K562 (cell line): ENCODE data around the gene ZNF598. TPM values are rescaled to one million over a fixed set of nuclear protein-coding genes. Genes with fewer than 3 reads are reported as not detected.

Experiments
- ATAC-seq: fragments of 200-7000 bp; cut with Tn5 transposase; 3 replicates; pipeline ENCODE4 v1.9.1; 2020; ENCODE audit warnings: moderate library complexity
- BruUV-seq: library from RNA; stranded (reverse); fragments of 400-500 nt; replicated peaks from 2 replicates; lab custom pipeline; 2021; lab: Mats Ljungman, UMichigan
- CTCF ChIA-PET: fragments of 300-600 bp; formaldehyde crosslinking; extraction: SDS; loops from one replicate; lab custom pipeline; 2021; ENCODE audit warnings: low intra/inter-chr PET ratio; lab: Yijun Ruan, JAX
- POLR2A ChIA-PET: fragments of 300-600, 350-650 bp; sonication (Branson Sonifier 250); formaldehyde crosslinking; extraction: SDS; loops from one replicate; lab custom pipeline; 2021; ENCODE audit warnings: antibody characterized with exemption, inconsistent platforms; lab: Yijun Ruan, JAX
- DNase-seq, 4 experiments: peaks; one replicate each; pipeline versions ENCODE4 v3.0.0 to v3.0.0-alpha.2; 2011 to 2018; ENCODE audit warnings: low spot score in 3 of 4, mixed read lengths in 3 of 4; ENCODE audit errors: extremely low read depth in 1 of 4
- FAIRE-seq: peaks from 2 replicates; lab custom pipeline; 2011; peaks lifted over from hg19 to GRCh38; lab: Jason Lieb, UNC
- H2AFZ ChIP-seq: 2 replicates; pipeline ENCODE4 v1.6.0; 2011; ENCODE audit warnings: low read depth, low read length, control low read depth, inconsistent platforms
- H3K27ac ChIP-seq: fragments of 200-600 bp; 3 replicates; pipeline ENCODE4 v1.8.0; 2011; ENCODE audit warnings: low read depth, mild to moderate bottlenecking, control low read depth, inconsistent platforms, low read length, moderate library complexity, mixed read lengths; ENCODE audit errors: extremely low read depth
- H3K27me3 ChIP-seq, 2 experiments: fragments of 300-600 bp in 1 of 2; 2 replicates in 1 of 2; 3 replicates in 1 of 2; pipeline versions ENCODE4 v1.6.0 to v1.8.0; 2011; ENCODE audit warnings: inconsistent platforms in 2 of 2, low read length in 2 of 2, mild to moderate bottlenecking in 1 of 2, mixed read lengths in 1 of 2, moderate library complexity in 1 of 2; ENCODE audit not compliant: control insufficient read depth in 2 of 2, insufficient read depth in 2 of 2
- H3K36me3 ChIP-seq: fragments of 300-600 bp; 3 replicates; pipeline ENCODE4 v1.8.0; 2011; ENCODE audit warnings: mild to moderate bottlenecking, low read length, inconsistent platforms; ENCODE audit not compliant: control insufficient read depth, insufficient read depth
- H3K4me1 ChIP-seq, 2 experiments: fragments of 200-600 bp in 1 of 2; replicated peaks in 1 of 2; 2 replicates in 1 of 2; 3 replicates in 1 of 2; pipeline versions ENCODE4 v1.5.1 to v1.8.0; 2011; ENCODE audit warnings: inconsistent platforms in 2 of 2, low read length in 2 of 2, mild to moderate bottlenecking in 1 of 2, mixed read lengths in 1 of 2, moderate library complexity in 1 of 2; ENCODE audit not compliant: control insufficient read depth in 2 of 2, insufficient read depth in 2 of 2
- H3K4me2 ChIP-seq: 2 replicates; pipeline ENCODE4 v1.6.1; 2011; ENCODE audit warnings: low read length, control low read depth, inconsistent platforms, mixed read lengths; ENCODE audit not compliant: insufficient read depth
- H3K4me3 ChIP-seq: fragments of 200-600 bp; sonication (generic), shearing (Covaris generic); 2 replicates; pipeline ENCODE4 v1.5.1; 2016; ENCODE audit warnings: control low read depth, inconsistent platforms
- H3K79me2 ChIP-seq: fragments of 200-600 bp; 3 replicates; pipeline ENCODE4 v1.8.0; 2011; ENCODE audit warnings: low read length, inconsistent platforms; ENCODE audit not compliant: control insufficient read depth, insufficient read depth
- H3K9ac ChIP-seq, 2 experiments: 2 replicates each; pipeline versions ENCODE4 v1.6.0 to v1.6.1; 2011; ENCODE audit warnings: low read depth in 2 of 2, low read length in 2 of 2, control low read depth in 1 of 2, inconsistent platforms in 1 of 2, mild to moderate bottlenecking in 1 of 2, mixed read lengths in 1 of 2; ENCODE audit not compliant: insufficient read depth in 1 of 2
- H3K9me1 ChIP-seq: one replicate; pipeline ENCODE4 v1.6.0; 2011; ENCODE audit warnings: inconsistent platforms, mild to moderate bottlenecking, low read length, moderate library complexity; ENCODE audit not compliant: control insufficient read depth, insufficient read depth
- H3K9me3 ChIP-seq: replicated peaks from 2 replicates; pipeline ENCODE4 v1.5.1; 2011; ENCODE audit warnings: low read depth, low read length, inconsistent platforms; ENCODE audit not compliant: control insufficient read depth, insufficient read depth
- H4K20me1 ChIP-seq: replicated peaks from 2 replicates; pipeline ENCODE4 v1.6.1; 2011; ENCODE audit warnings: low read length, inconsistent platforms, mixed read lengths; ENCODE audit not compliant: control insufficient read depth, insufficient read depth
- CBFB ChIP-seq: sonication (generic); formaldehyde crosslinking; IDR thresholded peaks from 2 replicates; pipeline ENCODE4 v1.4.0; 2020; ENCODE audit warnings: mild to moderate bottlenecking, missing genetic modification reagents
- EGR1 ChIP-seq: fragments of 450-650 bp; conservative IDR thresholded peaks from 2 replicates; pipeline ENCODE4 v1.6.1; 2017; ENCODE audit warnings: mild to moderate bottlenecking
- ETS2 ChIP-seq: IDR thresholded peaks from 2 replicates; pipeline ENCODE4 v1.6.1; 2016; ENCODE audit warnings: borderline replicate concordance, missing genetic modification characterization, mild to moderate bottlenecking, moderate library complexity, missing compliant biosample characterization; ENCODE audit not compliant: poor library complexity, severe bottlenecking
- KDM2B ChIP-seq: fragments of 250-450 bp; sonication (Bioruptor Pico); IDR thresholded peaks from 2 replicates; pipeline ENCODE4 v1.8.0; 2021; ENCODE audit warnings: mild to moderate bottlenecking, moderate library complexity
- NFXL1 ChIP-seq: fragments of 450-650 bp; formaldehyde crosslinking; IDR thresholded peaks from 2 replicates; pipeline ENCODE4 v1.4.0; 2021; ENCODE audit warnings: mild to moderate bottlenecking
- NR2C1 ChIP-seq, 2 experiments: fragments of 450-650 bp; IDR thresholded peaks; 2 replicates each; pipeline ENCODE4 v1.6.1; 2017; ENCODE audit warnings: mild to moderate bottlenecking in 2 of 2, antibody characterized with exemption in 1 of 2, inconsistent platforms in 1 of 2, missing compliant biosample characterization in 1 of 2, missing genetic modification characterization in 1 of 2
- SFPQ ChIP-seq: fragments of 200-400 bp; formaldehyde crosslinking; IDR thresholded peaks from 2 replicates; pipeline ENCODE4 v1.6.1; 2017; ENCODE audit warnings: mild to moderate bottlenecking, low read depth, low read length, moderate library complexity
- TARDBP ChIP-seq: fragments of 450-650 bp; IDR thresholded peaks from 2 replicates; pipeline ENCODE4 v1.6.1; 2016
- TGIF2 ChIP-seq: sonication (generic); formaldehyde crosslinking; IDR thresholded peaks from 2 replicates; pipeline ENCODE4 v1.8.1; 2022; ENCODE audit warnings: mild to moderate bottlenecking, missing genetic modification reagents, moderate library complexity
- U2AF2 ChIP-seq: fragments of 200-400 bp; formaldehyde crosslinking; optimal IDR thresholded peaks from 2 replicates; pipeline ENCODE3; 2017; ENCODE audit warnings: low read depth, mild to moderate bottlenecking, low read length
- ZNF324 ChIP-seq: fragments of 250-450 bp; sonication (Bioruptor Pico); IDR thresholded peaks from 2 replicates; pipeline ENCODE4 v1.4.0; 2020; ENCODE audit warnings: mild to moderate bottlenecking
- ZZZ3 ChIP-seq: fragments of 450-650 bp; IDR thresholded peaks from 2 replicates; pipeline ENCODE4 v1.6.1; 2016; ENCODE audit warnings: antibody characterized with exemption, mild to moderate bottlenecking, moderate library complexity
- WGBS: fragments of 100-300 bp; shearing (Covaris generic); methylation state at CpG from one replicate; pipeline ENCODE4 v1.1.6; 2016; ENCODE audit warnings: low coverage, mixed read lengths; ENCODE audit not compliant: insufficient coverage; ENCODE audit errors: missing lambda C conversion rate; 5-methylcytosine and 5-hydroxymethylcytosine counted together
- in situ Hi-C: fragments of 300-500 bp; cut with MboI; formaldehyde crosslinking; loops from 4 replicates; pipeline ENCODE4 v1.15.0; 2018; ENCODE audit warnings: inconsistent platforms, mixed read lengths
- intact Hi-C: fragments of 100-400 bp; cut with micrococcal nuclease; formaldehyde crosslinking; loops from 2 replicates; pipeline ENCODE4 v1.14.2; 2022
- polyA plus RNA-seq, 8 experiments: library from polyadenylated mRNA; depleted of rRNA in 4 of 8; stranded (reverse) in 5 of 8; unstranded in 3 of 8; fragments of >200 nt; fragmentation: Nextera tagmentation in 2 of 8; fragmentation: Illumina TruSeq in 1 of 8; extraction: Ambion mirVana in 2 of 8; extraction: Trizol in 1 of 8; gene quantifications; 2 replicates each; pipeline versions ENCODE4 v1.2.1 to v1.2.3, GENCODE V29; 2011 to 2014; ENCODE audit warnings: inconsistent platforms in 1 of 8, missing spikeins in 1 of 8
- total RNA-seq, 7 experiments: library from RNA; depleted of rRNA in 6 of 7; stranded (reverse); fragments of >200 nt in 6 of 7; fragmentation: Illumina TruSeq in 2 of 7; extraction: Trizol in 2 of 7; gene quantifications; 2 replicates each; pipeline versions ENCODE4 v1.2.1 to v1.2.3, GENCODE V29; 2011 to 2021; ENCODE audit warnings: low replicate concordance in 1 of 7
- TF ChIP-seq, protein P1 (sequence below), 2 experiments: fragments of 450-650 bp in 1 of 2; sonication (generic) in 1 of 2; formaldehyde crosslinking; conservative IDR thresholded peaks; 2 replicates each; pipeline versions ENCODE4 v1.4.0 to v1.8.1; 2020 to 2022; ENCODE audit warnings: mild to moderate bottlenecking in 1 of 2, missing genetic modification reagents in 1 of 2
- TF ChIP-seq, protein P2 (sequence below), 2 experiments: fragments of 450-650 bp; IDR thresholded peaks; 2 replicates each; pipeline ENCODE4 v1.6.1; 2016

ZNF598 gene
- total and polyA plus RNA-seq, 9 of the 15 experiments (the other 6 are each of a cell fraction or from before 2014, with no cell fraction given): 0.11 to 115 (median 29.6) TPM

- peak overlapping the region; percentile 95 for H2AFZ ChIP-seq
- H3K79me2 ChIP-seq: peaks cover 20% of the 10 kb centered on the region
- peak overlapping the region; percentile 99 for H3K4me3 ChIP-seq
- ATAC-seq: peak; percentile 29
- H3K27ac ChIP-seq: peak overlapping the region; percentile 43; the same call in 1 of the 3 replicates
- BruUV-seq: no TSS peak
- in situ Hi-C loops (no loop called here), intact Hi-C loops (no loop called here)
- H3K4me1 ChIP-seq: peaks cover 8 to 55% of the 10 kb centered on the region in 2 experiments; a peak in 4 of 5 replicates
- H3K9me3 ChIP-seq: no peaks in the 10 kb centered on the region
- H3K36me3 ChIP-seq: peaks cover 46% of the 10 kb centered on the region; the same call in 1 of the 3 replicates
- no peaks in the 10 kb centered on the region for H3K27me3 ChIP-seq
- POLR2A ChIA-PET: interaction anchor here (0.6 to 3.2 kb wide), 8 partner anchors 9 to 467 kb away, joined by 3 to 24 read pairs (median 6); partner anchors contain the start of genes RPS2 and TRAF7
- FAIRE-seq: no peak
- CTCF ChIA-PET: interaction anchor here (1.4 kb wide), 1 partner anchor 25 kb away, joined by 5 read pairs; no protein-coding TSS in a partner anchor
- peak in 1 of 4 experiments; percentile 35 for DNase-seq
- no peaks in the 10 kb centered on the region for H4K20me1 ChIP-seq
- peak overlapping the region; percentile 72 to 90 for H3K9ac ChIP-seq
- H3K4me2 ChIP-seq: peak overlapping the region; percentile 91
- WGBS: 5% methylated on average over 17 of the region's 30 CpGs
- H3K9me1 ChIP-seq: no peaks in the 10 kb centered on the region
- TF ChIP-seq ZZZ3 (no peak), EGR1 (no peak), ETS2 (no peak), ZNF324 (CRISPR knock-in tag) (no peak), SFPQ (no peak), TGIF2 (CRISPR knock-in tag) (peak; percentile 3; the same call in 1 of the 2 replicates), NR2C1 (IDR thresholded peaks at IDR 0.05) (no peak), NR2C1 (tag; IDR thresholded peaks at IDR 0.05) (no peak), U2AF2 (no peak), TARDBP (0 out of 2 replicates have a peak, but pooled peaks have one; percentile 2), KDM2B (no peak), CBFB (CRISPR knock-in tag) (no peak), NFXL1 (CRISPR knock-in tag) (no peak)
- TF ChIP-seq, protein P1, sequence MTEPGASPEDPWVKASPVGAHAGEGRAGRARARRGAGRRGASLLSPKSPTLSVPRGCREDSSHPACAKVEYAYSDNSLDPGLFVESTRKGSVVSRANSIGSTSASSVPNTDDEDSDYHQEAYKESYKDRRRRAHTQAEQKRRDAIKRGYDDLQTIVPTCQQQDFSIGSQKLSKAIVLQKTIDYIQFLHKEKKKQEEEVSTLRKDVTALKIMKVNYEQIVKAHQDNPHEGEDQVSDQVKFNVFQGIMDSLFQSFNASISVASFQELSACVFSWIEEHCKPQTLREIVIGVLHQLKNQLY (CRISPR knock-in tag; conservative IDR thresholded peaks at IDR 0.05): no peak
- TF ChIP-seq, protein P2, sequence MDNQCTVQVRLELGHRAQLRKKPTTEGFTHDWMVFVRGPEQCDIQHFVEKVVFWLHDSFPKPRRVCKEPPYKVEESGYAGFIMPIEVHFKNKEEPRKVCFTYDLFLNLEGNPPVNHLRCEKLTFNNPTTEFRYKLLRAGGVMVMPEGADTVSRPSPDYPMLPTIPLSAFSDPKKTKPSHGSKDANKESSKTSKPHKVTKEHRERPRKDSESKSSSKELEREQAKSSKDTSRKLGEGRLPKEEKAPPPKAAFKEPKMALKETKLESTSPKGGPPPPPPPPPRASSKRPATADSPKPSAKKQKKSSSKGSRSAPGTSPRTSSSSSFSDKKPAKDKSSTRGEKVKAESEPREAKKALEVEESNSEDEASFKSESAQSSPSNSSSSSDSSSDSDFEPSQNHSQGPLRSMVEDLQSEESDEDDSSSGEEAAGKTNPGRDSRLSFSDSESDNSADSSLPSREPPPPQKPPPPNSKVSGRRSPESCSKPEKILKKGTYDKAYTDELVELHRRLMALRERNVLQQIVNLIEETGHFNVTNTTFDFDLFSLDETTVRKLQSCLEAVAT (IDR thresholded peaks at IDR 0.05): no peak
Measured at GRCh38 chr16:2048116-2048543, 38.5 kb upstream of the ZNF598 start.
